GM19372 (cell line): Measurements from ENCODE around the gene ZC3H12D.

Source experiments
- ATAC-seq: cut with Tn5 transposase; IDR thresholded peaks from one replicate; pipeline ENCODE4 v1.9.1; 2021; ENCODE audit warnings: mild to moderate bottlenecking, low read depth, moderate library complexity; ENCODE audit not compliant: unreplicated experiment

The ZC3H12D gene

GRCh38 chr6:149422581-149422980, 62.2 kb downstream of the ZC3H12D start:
- no peak for ATAC-seq

- no peak for ATAC-seq
Observed at GRCh38 chr6:149421132-149421531, 63.7 kb downstream of the ZC3H12D start.

- no peak for ATAC-seq
Observed at GRCh38 chr6:149419696-149420404, 65.0 kb downstream of the ZC3H12D start.

GRCh38 chr6:149414821-149415220, 70.0 kb downstream of the ZC3H12D start:
- no peak for ATAC-seq

GRCh38 chr6:149414009-149414408, 70.8 kb downstream of the ZC3H12D start:
- no peak for ATAC-seq

GRCh38 chr6:149410557-149410956, 74.3 kb downstream of the ZC3H12D start:
- no peak for ATAC-seq

GRCh38 chr6:149409617-149410016, 75.2 kb downstream of the ZC3H12D start:
- no peak for ATAC-seq

GRCh38 chr6:149405823-149406765, 78.7 kb downstream of the ZC3H12D start:
- no peak for ATAC-seq

- no peak for ATAC-seq
Observed at GRCh38 chr6:149403534-149403933, 81.3 kb downstream of the ZC3H12D start.

- ATAC-seq = no peak
Observed at GRCh38 chr6:149400050-149400449, 84.8 kb downstream of the ZC3H12D start, which contains the start of gene SUMO4. TSS of gene SUMO4 (plus strand) at chr6:149400262. CDS start at chr6:149400392, 130 bp downstream.

- ATAC-seq = no peak
Observed at GRCh38 chr6:149397384-149397783, 87.4 kb downstream of the ZC3H12D start.
